GM21360 (cell line): Measurements from ENCODE around the gene AKR1C2.
"Not testable (repeated sequence)": the region's sequence is repeated elsewhere in the genome, so short reads cannot be mapped to it uniquely, and the experiment has no call there.

Experiments used
- ATAC-seq: cut with Tn5 transposase; IDR thresholded peaks from one replicate; pipeline ENCODE4 v1.9.1; 2021; ENCODE audit warnings: mild to moderate bottlenecking, moderate library complexity; ENCODE audit not compliant: unreplicated experiment

Gene AKR1C2

DNA sequence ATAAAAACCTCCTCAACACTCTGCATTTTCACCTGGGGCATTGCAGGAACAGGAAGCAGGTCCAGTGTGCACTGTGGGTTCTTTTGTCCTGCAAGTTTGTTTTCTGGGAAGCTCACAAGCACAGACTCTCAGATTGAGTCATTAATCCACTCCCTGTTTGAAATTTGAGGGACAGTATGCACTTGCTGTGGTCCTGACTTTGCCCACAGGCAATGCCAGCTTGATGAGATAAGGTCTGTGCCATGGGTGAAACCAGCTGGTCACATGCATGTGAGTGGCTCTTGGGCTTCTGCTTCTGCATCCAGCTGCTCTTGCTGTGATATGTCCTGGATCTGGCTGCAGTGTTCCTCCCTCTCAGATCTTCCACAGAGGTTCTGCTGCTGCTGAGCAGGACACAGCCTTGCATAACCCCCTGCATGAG, 21.8 kb upstream of the AKR1C2 start:
- ATAC-seq: not testable (repeated sequence)

DNA sequence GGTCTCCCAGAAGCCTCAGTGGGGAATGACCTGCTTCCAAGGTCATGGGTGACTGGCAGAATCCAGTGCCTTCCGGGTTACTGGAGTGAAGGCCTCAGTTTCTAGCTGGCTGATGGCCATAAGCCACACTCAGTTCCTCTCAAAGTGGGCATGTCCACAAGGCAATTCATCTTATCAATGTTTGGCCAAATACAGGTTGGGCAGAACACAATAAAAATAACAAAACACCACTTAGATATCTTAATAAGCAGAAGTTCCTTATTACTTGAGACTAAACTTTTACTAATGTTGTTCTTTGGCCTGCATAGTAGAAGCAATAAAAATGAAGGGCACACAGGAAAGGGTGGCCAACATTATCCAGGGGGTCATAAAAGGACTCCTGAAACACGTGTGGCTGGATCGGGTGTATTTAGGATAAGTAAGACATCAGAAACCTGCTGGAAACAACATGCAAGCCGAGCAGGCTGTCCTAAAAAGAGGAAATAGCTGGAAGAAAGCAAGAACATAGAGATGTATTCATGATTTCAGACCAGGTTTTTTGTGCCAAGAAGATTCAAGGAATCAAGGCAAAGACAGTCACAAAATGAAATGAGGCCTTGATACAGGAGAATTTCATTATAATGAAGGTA, 19.6 kb upstream of the AKR1C2 start:
- ATAC-seq: no peak

- not testable (repeated sequence) for ATAC-seq
Observed at GRCh38 chr10:5021624-5022290, 18.1 kb upstream of the AKR1C2 start.

DNA sequence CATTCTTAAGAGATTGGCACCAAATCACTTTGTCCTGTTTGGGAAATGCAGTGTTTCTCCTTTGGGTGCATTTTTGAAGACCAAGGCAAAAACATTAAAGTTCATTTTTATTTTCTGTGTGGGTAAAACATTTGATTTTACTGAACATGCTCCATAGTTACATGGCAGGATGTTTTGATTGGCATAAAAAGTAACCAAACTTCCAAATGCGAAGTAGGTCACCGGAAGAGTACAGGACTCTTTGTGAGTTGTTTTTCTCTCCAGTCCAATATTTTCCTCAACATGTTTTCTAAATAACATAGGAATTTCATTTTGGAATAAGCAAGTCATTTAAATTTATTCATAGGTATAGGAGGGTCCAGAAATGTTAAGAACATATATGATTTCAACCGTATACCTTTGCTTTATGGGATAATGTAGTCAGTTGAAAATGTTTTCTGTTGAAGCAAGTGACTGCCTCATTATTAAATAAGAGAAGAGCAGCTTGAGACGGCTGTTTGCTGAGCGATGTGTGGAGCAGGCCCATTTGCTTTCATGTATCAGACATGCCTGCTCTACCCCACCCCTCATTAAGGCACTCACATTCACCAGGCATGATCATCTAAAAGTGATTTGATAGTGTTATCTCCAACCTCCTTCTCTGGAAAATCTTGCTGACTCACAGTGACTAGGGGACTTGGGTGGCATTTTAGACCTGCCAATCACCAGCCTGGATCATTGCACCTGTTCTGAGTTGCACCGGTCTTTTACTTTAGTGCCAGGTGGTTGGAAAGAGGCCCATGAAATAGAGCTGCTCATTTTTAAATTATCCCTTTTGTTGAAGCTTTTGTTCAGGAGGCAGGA, 16.3 kb upstream of the AKR1C2 start:
- ATAC-seq: not testable (repeated sequence)

DNA sequence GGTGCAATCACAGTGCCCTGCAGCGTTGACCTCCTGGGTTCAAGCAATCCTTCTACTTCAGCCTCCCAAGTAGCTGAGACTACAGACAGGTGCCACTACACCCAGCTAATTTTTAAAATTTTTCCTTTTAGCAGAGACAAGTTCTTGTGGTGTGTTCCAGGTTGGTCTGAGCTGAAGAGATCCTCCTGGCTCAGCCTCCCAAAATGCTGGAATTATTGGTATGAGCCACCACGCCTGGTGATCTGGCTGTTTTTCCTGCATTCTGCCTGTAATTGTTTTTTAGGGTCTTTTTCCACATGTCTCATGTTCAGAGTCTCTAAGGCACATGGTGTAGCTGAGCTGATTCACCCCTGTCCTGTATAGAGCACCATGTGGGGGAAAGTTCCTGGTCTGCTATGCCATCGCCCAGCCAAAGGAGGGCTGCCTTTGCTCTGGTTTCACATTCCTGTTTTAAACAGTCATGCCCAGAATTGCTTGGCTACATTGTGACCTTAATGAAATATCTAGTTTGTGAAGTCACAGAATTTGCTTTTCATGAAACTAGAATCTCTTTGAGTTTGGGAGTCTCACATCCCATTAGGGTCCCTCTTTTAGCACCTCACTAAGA, 15.1 kb upstream of the AKR1C2 start:
- ATAC-seq: not testable (repeated sequence)

DNA sequence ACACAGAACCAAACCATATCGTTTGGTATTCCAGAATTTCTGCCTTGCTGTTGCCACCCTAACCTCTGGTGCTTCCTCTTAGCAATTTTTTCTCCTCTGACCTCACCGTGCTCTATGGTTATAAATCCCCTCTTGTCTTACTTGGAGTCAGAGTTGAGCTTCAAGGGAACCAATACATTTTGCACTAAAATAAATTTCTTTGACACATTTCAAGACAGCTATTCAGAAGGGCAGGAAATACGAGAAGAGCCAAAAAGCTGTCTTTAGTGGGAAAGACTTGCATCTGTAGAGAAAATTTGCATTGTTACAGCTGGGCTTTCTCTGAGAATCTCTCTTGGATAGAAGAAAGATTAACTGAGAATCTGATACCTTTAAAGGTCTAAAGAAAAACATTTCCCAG, 14.5 kb upstream of the AKR1C2 start:
- no peak for ATAC-seq

DNA sequence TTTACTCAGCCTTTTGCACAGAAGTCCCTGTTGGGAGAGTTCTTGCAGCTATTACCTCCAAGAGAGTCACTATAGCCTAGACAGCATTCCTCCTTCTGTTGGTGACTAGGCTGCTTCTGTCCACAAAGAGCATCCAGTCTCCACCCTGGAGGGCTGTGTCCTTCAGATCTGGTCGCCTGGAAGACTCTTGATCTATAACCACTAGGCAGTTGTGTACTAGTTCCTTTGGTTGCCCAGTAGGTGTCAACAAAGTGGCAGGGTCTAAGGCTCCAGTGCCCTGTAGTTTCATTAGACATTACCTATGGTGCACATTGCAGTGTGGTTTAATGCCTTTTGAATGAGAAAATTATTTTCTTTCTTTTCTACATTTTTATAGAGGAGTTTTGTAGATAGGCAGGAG, 11.3 kb upstream of the AKR1C2 start:
- no peak for ATAC-seq

DNA sequence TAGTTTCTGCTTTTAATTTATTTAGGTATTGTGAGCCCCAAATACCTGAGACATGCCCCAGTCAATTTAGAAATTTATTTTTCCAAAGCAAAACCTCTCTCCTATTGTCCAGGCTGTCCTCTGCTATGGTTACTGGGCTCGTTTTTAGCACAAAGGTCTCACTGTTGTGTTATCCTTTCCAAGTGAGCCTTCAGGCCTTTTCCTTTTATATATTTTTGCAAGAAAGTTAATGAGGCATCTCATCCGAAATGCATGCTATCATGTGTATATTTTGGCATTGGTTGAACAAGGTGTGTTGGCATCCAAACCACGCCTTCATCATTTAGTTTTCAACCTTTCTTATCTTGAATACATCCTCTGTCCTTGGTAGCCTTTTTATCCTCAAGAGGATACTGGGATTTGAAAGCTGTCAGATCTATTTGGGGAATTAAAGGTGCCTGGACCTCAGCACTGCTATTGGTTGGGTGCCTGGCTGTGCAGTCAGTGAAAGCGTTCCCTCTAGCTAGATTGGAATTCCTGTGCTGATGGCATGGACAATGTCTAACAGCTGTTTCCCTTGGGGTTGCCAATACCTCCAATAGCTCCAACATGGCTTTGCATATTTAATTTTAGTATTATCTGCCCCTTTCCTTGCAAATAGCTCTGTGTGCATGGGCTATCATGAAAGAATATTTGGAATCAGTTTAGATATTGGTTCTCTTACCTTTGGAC, 10.7 kb upstream of the AKR1C2 start:
- ATAC-seq: not testable (repeated sequence)

- no peak for ATAC-seq
Observed at GRCh38 chr10:5013385-5013784, 9.7 kb upstream of the AKR1C2 start.

DNA sequence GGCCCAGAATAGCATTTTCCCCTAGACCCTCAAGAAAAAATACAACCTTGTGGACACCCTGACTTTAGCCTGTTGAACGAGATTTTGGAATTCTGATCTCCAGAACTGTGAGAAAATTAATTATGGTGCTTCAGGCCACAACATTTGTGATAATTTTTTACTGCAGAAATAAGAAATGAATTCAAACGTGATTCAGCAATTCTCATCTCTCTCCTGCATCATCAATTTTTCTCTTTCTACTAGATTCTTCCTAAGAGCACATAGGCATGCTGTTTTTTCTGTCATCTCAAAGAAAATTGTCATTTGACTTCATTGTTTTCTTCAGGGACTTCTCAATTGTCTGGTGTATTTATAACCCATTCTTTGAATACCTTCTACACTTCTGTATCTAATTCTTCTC, 8.9 kb upstream of the AKR1C2 start:
- ATAC-seq: no peak

- ATAC-seq: not testable (repeated sequence)
Observed at GRCh38 chr10:5011392-5011791, 7.7 kb upstream of the AKR1C2 start.

- ATAC-seq: not testable (repeated sequence)
Observed at GRCh38 chr10:5010043-5010442, 6.4 kb upstream of the AKR1C2 start.

DNA sequence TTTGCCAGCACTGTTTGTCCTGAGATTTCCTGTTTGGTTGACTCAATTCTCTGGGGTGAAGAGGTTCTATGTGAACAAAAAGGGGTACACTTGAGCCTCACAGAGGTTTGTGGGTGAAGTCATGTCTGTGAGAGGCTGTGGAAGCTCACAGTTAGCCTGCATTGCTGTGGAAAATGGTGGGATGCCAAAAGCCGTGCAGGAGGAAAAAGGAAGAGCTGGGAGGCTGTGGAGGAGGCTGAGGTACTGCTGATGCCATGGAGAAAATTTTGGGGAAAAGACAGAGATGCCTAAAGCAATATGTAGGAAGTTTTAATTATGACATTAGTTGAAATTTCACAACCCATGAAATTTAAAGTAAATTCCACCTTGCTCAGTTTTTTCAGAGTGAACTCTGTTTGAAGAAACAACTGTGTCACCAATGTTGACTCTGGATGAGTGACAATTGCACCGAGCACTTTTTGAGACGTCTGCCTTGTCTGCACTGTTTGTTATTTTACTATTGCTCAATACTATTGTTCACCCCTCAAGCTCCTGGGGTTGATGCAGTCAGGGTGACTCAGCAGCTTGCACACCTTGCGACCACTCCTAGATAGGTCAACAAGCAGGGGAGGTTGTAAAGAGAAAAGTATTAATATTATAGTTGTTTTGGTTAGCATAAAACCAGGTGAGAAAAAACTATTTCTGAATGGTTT, 5.3 kb upstream of the AKR1C2 start:
- ATAC-seq: not testable (repeated sequence)

DNA sequence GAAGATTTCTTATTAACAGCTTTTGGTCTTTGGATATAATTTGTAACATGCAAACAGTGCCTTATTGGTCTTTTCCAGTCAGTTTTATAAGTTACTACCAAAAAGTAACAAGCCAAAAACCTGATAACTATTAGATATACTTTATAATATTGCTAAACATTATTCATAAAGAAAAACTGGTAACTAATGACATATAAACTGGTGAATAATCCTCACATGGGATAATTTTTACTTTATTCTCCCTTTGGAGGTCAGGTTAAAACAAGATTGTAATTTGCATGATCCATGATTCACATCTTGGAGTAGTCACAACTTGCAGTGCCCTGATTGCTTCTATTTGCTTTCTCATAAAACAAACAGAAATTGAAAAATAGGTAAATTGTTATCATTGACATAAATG, 844 bp upstream of the AKR1C2 start:
- not testable (repeated sequence) for ATAC-seq

DNA sequence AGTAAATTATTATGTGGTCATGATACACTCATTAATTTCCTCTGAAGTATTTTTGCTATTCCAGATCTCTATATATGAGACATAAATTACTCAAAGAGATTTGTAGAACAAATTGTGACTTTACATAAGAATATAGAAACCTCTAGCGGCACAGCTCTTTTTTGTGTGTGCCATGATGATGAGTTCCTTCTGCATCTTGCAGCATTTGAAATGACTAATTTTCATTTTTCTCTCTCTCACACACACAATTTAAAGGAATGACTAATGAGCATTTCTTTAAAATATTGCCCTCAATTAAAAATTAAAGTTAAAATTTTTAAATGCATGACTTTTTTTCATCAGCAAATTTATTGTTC, 351 bp upstream of the AKR1C2 start:
- not testable (repeated sequence) for ATAC-seq

DNA sequence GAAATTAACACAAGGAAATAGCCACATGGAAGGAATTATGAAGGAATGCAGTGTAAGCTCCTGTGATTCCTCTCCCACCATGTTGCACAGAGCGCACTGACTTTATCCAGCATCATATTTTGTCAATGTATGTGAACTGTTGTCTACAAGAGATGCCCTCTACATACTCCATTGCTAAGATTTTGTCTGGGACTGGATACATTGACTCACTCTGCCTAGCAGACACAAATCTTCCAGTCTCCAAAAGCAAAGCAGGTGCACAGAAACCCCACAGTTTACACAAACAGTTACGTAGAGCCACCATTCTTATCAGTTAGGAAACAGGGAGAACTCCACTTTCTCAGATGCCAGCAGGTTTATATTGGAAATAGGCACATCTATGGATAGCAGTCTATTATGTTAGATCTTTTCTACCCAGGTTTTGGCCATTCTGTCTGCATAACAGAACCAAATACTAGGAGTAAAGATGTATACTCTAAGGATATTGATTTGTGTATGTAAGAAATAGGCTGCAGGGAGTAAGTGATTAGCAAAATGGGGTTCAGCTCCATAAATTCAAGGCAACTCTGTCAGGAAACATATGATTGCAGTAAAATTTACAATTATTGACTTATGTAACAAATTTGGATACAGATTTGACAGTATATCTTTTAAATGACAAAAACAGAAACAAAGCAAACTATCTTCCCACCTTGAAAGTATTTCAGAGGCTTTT, 1.5 kb downstream of the AKR1C2 start:
- no peak for ATAC-seq

- ATAC-seq: no peak
Observed at GRCh38 chr10:4998671-4999070, 5.0 kb downstream of the AKR1C2 start.

DNA sequence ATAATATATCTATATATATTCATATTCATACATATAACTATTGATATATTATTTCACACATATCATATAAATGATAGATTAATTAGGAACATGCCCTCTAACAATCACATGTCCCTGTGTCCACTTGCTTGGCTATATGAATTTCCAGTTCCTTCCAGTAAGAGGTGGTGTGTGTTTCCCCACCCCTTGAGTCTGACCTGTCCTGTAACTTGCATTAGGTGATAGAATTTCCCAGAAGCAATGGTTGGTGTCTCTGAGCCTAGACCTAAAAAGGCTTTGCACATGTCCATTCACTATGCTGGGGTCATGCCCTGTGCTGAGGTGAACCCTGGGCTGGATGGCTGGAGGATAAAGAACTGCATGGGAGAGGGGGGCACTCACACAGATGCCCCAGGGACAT, 9.4 kb downstream of the AKR1C2 start:
- ATAC-seq: not testable (repeated sequence)

GRCh38 chr10:4992564-4992963, 11.1 kb downstream of the AKR1C2 start:
- ATAC-seq: not testable (repeated sequence)

- not testable (repeated sequence) for ATAC-seq
Observed at GRCh38 chr10:4991463-4991862, 12.2 kb downstream of the AKR1C2 start.
